Neuronal stem cell (in vitro differentiated cells): ENCODE data around the gene TRAP1.

Experiments used
- DNase-seq: peaks from one replicate; pipeline ENCODE4 v3.0.0-alpha.2; 2013; ENCODE audit warnings: low spot score
- H2AFZ ChIP-seq: one replicate; pipeline ENCODE4 v1.6.1; 2013; ENCODE audit warnings: mild to moderate bottlenecking, low read length, inconsistent platforms
- H2AK5ac ChIP-seq: 2 replicates; pipeline ENCODE4 v1.6.1; 2013; ENCODE audit warnings: low read depth, mild to moderate bottlenecking, inconsistent platforms, low read length, moderate library complexity, mixed read lengths
- H2BK120ac ChIP-seq: 2 replicates; pipeline ENCODE4 v1.6.1; 2013; ENCODE audit warnings: low read depth, mild to moderate bottlenecking, inconsistent platforms, low read length, moderate library complexity, mixed read lengths
- H2BK12ac ChIP-seq: one replicate; pipeline ENCODE4 v1.6.1; 2013; ENCODE audit warnings: low read length, inconsistent platforms
- H2BK15ac ChIP-seq: 2 replicates; pipeline ENCODE4 v1.6.1; 2013; ENCODE audit warnings: mild to moderate bottlenecking, low read length, inconsistent platforms, mixed read lengths
- H2BK5ac ChIP-seq: one replicate; pipeline ENCODE4 v1.6.1; 2013; ENCODE audit warnings: inconsistent platforms, mild to moderate bottlenecking, low read length, moderate library complexity
- H3K14ac ChIP-seq: one replicate; pipeline ENCODE4 v1.6.1; 2013; ENCODE audit warnings: low read length, inconsistent platforms
- H3K18ac ChIP-seq: 2 replicates; pipeline ENCODE4 v1.6.1; 2013; ENCODE audit warnings: low read length, inconsistent platforms
- H3K23ac ChIP-seq: 2 replicates; pipeline ENCODE4 v1.6.1; 2013; ENCODE audit warnings: low read depth, mild to moderate bottlenecking, mixed read lengths, low read length, inconsistent platforms; ENCODE audit not compliant: poor library complexity
- H3K27ac ChIP-seq: replicated peaks from 3 replicates; pipeline ENCODE4 v1.5.1; 2013; ENCODE audit warnings: low read length, inconsistent platforms
- H3K27me3 ChIP-seq, 3 experiments: 2 replicates each; pipeline ENCODE4 v1.6.1; 2013; ENCODE audit warnings: low read length in 3 of 3, mild to moderate bottlenecking in 2 of 3, inconsistent platforms in 1 of 3, low read depth in 1 of 3, mixed read lengths in 1 of 3, moderate library complexity in 1 of 3; ENCODE audit not compliant: control insufficient read depth in 3 of 3, insufficient read depth in 3 of 3
- H3K36me3 ChIP-seq, 2 donors: replicated peaks in 1 of 2; 2 replicates each; pipeline ENCODE4 v1.6.1; 2013; ENCODE audit warnings: low read length in 2 of 2; ENCODE audit not compliant: control insufficient read depth in 2 of 2, insufficient read depth in 2 of 2
- H3K4ac ChIP-seq: 2 replicates; pipeline ENCODE4 v1.6.1; 2013; ENCODE audit warnings: inconsistent platforms, mild to moderate bottlenecking, low read length, moderate library complexity
- H3K4me1 ChIP-seq, 2 donors: 1 replicate in 1 of 2; 2 replicates in 1 of 2; pipeline ENCODE4 v1.6.1; 2013; ENCODE audit warnings: low read length in 2 of 2, low read depth in 1 of 2; ENCODE audit not compliant: control insufficient read depth in 2 of 2, insufficient read depth in 1 of 2
- H3K4me2 ChIP-seq: one replicate; pipeline ENCODE4 v1.6.1; 2013; ENCODE audit warnings: mild to moderate bottlenecking, low read length, inconsistent platforms; ENCODE audit not compliant: insufficient read depth, poor library complexity, severe bottlenecking
- H3K4me3 ChIP-seq, 2 donors: 2 replicates each; pipeline ENCODE4 v1.5.1; 2013; ENCODE audit warnings: low read length in 2 of 2, mild to moderate bottlenecking in 2 of 2, inconsistent platforms in 1 of 2, moderate library complexity in 1 of 2
- H3K79me1 ChIP-seq: one replicate; pipeline ENCODE4 v1.6.1; 2013; ENCODE audit warnings: low read depth, mild to moderate bottlenecking, inconsistent platforms, low read length, moderate library complexity
- H3K9ac ChIP-seq: one replicate; pipeline ENCODE4 v1.6.1; 2013; ENCODE audit warnings: mild to moderate bottlenecking, low read depth, low read length, inconsistent platforms; ENCODE audit not compliant: poor library complexity
- H3K9me3 ChIP-seq, 2 donors: replicated peaks in 1 of 2; 2 replicates each; pipeline versions ENCODE3 to v1.6.1; 2013; ENCODE audit warnings: low read length in 2 of 2, mild to moderate bottlenecking in 2 of 2, inconsistent platforms in 1 of 2, low read depth in 1 of 2, mixed read lengths in 1 of 2, moderate library complexity in 1 of 2; ENCODE audit not compliant: control insufficient read depth in 2 of 2, insufficient read depth in 1 of 2
- H4K8ac ChIP-seq: one replicate; pipeline ENCODE4 v1.6.1; 2013; ENCODE audit warnings: low read depth, mild to moderate bottlenecking, inconsistent platforms, low read length, moderate library complexity
- H4K91ac ChIP-seq: one replicate; pipeline ENCODE4 v1.6.1; 2013; ENCODE audit warnings: low read length, low read depth, mild to moderate bottlenecking, inconsistent platforms; ENCODE audit not compliant: poor library complexity
- WGBS, 2 donors: extraction: QIAGEN DNeasy Blood & Tissue Kit; methylation state at CpG; one replicate each; pipeline ENCODE4 v1.1.7; 2013; ENCODE audit warnings: missing lambda C conversion rate in 2 of 2, mixed read lengths in 1 of 2; ENCODE audit not compliant: insufficient read length in 2 of 2, insufficient replicate concordance in 1 of 2; ENCODE audit errors: extremely low coverage in 2 of 2; 5-methylcytosine and 5-hydroxymethylcytosine counted together

TRAP1 gene

DNA sequence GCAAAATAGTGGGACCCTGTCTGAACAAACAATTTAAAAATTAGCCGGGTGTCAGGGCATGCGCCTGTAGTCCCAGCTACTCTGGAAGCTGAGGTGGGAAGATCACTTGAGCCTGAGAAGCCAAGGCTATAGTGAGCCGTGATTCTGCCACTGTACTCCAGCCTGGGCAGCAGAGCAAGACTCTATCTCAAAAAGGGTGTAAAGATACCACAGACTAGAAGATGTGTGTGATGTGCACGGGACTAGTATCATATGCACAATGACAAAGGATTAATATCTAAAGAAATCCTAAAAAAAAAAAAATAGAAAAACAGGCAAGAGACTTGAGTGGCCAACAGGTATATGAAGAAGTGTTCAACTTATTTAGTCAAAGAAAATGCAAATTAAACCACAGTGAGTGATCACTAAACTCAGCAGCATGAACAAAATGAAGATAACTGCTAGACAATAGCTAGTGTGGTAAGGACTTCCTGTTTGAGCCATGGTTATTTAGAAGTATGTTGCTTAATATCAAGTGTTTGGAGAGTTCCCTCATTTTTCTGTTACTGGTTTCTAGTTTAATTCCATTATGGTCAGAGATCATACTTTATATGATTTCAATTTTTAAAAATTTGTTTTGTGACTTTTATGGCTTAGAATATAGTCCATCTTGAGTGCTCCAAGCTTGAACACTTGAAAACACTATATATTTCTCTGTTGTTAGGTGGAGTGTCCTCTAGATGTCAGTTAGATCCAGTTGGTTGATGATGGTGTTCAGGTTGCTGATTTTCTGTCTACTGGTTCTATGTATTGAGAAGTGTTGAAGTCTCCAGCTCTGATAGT lies 91.2 kb downstream of the TRAP1 start:
- Histone ChIP-seq H2AK5ac (no peak overlapping the region), H3K4me2 (no peak overlapping the region), H3K27me3 (no peaks in the 10 kb centered on the region), H2BK12ac (no peak overlapping the region), H3K4ac (no peak overlapping the region), H3K14ac (no peak overlapping the region), H3K9ac (no peak overlapping the region), H3K23ac (no peak overlapping the region), H3K36me3 (no peaks in the 10 kb centered on the region), H3K9me3 (no peaks in the 10 kb centered on the region), H2AFZ (no peak overlapping the region), H3K4me1 (no peaks in the 10 kb centered on the region), H2BK5ac (no peak overlapping the region), H3K27ac (no peak overlapping the region), H2BK120ac (no peak overlapping the region), H3K79me1 (no peaks in the 10 kb centered on the region), H4K8ac (no peak overlapping the region), H4K91ac (no peak overlapping the region), H3K4me3 (no peak overlapping the region), H2BK15ac (no peak overlapping the region), H3K18ac (no peak overlapping the region)
- no peak for DNase-seq
- no CpG with 5 or more reads among the region's 4 CpGs for WGBS, 2 donors

DNA sequence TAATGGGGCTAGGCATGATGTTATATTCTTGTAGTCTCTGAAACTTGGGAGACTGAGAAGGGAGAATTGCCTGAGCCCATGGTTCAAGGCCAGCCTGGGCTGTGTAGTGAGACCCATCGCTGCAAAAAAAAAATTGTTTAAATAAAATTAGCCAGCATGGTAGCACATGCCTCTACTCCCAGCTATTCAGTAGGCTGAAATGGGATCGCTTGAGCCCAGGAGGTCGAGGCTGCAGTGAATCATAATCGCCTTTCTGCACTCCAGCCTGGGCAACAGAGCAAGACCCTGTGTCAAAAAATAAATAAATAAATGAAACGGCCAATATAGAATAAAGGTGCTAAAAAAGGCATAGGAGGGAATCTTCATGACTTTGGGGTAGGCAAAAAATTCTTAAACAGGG lies 92.0 kb downstream of the TRAP1 start:
- Histone ChIP-seq H2BK12ac (no peak overlapping the region), H2BK120ac (no peak overlapping the region), H3K18ac (no peak overlapping the region), H3K14ac (no peak overlapping the region), H3K4me1 (no peaks in the 10 kb centered on the region), H4K91ac (no peak overlapping the region), H3K36me3 (no peaks in the 10 kb centered on the region), H3K9me3 (no peaks in the 10 kb centered on the region), H3K9ac (no peak overlapping the region), H3K4me3 (no peak overlapping the region), H3K4me2 (no peak overlapping the region), H2AFZ (no peak overlapping the region), H3K27ac (no peak overlapping the region), H3K4ac (no peak overlapping the region), H4K8ac (no peak overlapping the region), H3K27me3 (no peaks in the 10 kb centered on the region), H3K23ac (no peak overlapping the region), H2BK15ac (no peak overlapping the region), H2AK5ac (no peak overlapping the region), H2BK5ac (no peak overlapping the region), H3K79me1 (no peaks in the 10 kb centered on the region)
- no CpG with 5 or more reads among the region's 5 CpGs for WGBS, 2 donors
- DNase-seq = no peak

DNA sequence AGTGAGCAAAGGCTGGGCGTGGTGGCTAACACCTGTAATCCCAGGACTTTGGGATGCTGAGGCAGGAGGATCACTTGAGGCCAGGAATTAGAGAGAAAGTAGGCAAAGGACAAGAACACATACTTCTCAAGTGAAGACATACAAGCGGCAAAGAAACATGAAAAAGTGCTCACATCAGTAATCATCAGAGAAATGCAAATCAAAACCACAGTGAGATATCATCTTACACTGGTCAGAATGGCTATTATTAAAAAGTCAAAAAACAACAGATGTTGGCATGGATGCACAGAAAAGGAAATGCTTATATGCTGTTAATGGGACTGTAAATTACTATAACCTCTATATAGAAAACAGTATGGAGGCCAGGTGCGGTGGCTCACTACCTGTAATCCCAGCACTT lies 93.7 kb downstream of the TRAP1 start:
- H3K36me3 ChIP-seq = no peaks in the 10 kb centered on the region

DNA sequence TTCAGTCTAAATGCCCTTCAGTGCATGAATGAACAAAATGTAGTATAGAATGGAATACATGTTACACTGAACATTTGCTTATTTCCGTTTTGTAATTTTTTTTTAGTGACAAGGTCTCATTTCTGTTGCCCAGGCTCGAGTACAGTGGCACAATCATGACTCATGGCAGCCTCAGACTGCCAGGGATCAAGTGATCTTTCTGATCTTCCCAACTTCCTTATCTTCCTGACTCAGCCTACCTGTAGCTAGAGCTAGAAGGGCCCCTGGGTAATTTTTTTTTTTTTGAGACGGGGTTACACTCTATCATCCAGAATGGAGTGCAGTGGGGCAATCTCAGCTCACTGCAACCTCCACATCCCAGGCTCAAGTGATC lies 98.6 kb downstream of the TRAP1 start:
- Histone ChIP-seq H2BK120ac (no peak overlapping the region), H4K8ac (no peak overlapping the region), H3K4me3 (no peak overlapping the region), H2BK15ac (no peak overlapping the region), H3K9me3 (no peaks in the 10 kb centered on the region), H3K27me3 (no peaks in the 10 kb centered on the region), H3K18ac (no peak overlapping the region), H3K4ac (no peak overlapping the region), H3K36me3 (peaks cover 4 to 21% of the 10 kb centered on the region in 2 donors), H3K27ac (no peak overlapping the region), H3K23ac (no peak overlapping the region), H2AK5ac (no peak overlapping the region), H3K14ac (no peak overlapping the region), H3K9ac (no peak overlapping the region), H2BK12ac (no peak overlapping the region), H4K91ac (no peak overlapping the region), H3K4me2 (no peak overlapping the region), H3K79me1 (no peaks in the 10 kb centered on the region), H2BK5ac (no peak overlapping the region), H3K4me1 (peaks cover 0 to 2% of the 10 kb centered on the region in 2 donors), H2AFZ (no peak overlapping the region)
- no CpG with 5 or more reads among the region's 3 CpGs for WGBS, 2 donors
- no peak for DNase-seq

More for the DNA sequence above, 93.7 kb downstream of the TRAP1 start:
- WGBS, 2 donors = no CpG with 5 or more reads among the region's 3 CpGs
- H3K27me3 ChIP-seq = no peaks in the 10 kb centered on the region
- no peak overlapping the region for H2BK5ac ChIP-seq
- no peak overlapping the region for H3K4me3 ChIP-seq
- H2BK120ac ChIP-seq = no peak overlapping the region
- no peak overlapping the region for H3K9ac ChIP-seq
- H3K14ac ChIP-seq = no peak overlapping the region
- H4K8ac ChIP-seq = no peak overlapping the region
- no peaks in the 10 kb centered on the region for H3K9me3 ChIP-seq
- H3K18ac ChIP-seq = no peak overlapping the region
- H3K27ac ChIP-seq = no peak overlapping the region
- DNase-seq = no peak
- H3K4ac ChIP-seq = no peak overlapping the region
- H2BK15ac ChIP-seq = no peak overlapping the region
- no peak overlapping the region for H2AK5ac ChIP-seq
- H3K79me1 ChIP-seq = no peaks in the 10 kb centered on the region
- no peak overlapping the region for H2BK12ac ChIP-seq
- H3K4me1 ChIP-seq = no peaks in the 10 kb centered on the region
- no peak overlapping the region for H4K91ac ChIP-seq
- H2AFZ ChIP-seq = no peak overlapping the region
- no peak overlapping the region for H3K4me2 ChIP-seq
- no peak overlapping the region for H3K23ac ChIP-seq
